Measurements from ENCODE around the gene PLEKHA8. TPM values are rescaled to one million over a fixed set of nuclear protein-coding genes. Genes with fewer than 3 reads are reported as not detected.

PLEKHA8 gene
- total RNA-seq, 1 experiment from 2014 or later, result 12.0 TPM

DNA sequence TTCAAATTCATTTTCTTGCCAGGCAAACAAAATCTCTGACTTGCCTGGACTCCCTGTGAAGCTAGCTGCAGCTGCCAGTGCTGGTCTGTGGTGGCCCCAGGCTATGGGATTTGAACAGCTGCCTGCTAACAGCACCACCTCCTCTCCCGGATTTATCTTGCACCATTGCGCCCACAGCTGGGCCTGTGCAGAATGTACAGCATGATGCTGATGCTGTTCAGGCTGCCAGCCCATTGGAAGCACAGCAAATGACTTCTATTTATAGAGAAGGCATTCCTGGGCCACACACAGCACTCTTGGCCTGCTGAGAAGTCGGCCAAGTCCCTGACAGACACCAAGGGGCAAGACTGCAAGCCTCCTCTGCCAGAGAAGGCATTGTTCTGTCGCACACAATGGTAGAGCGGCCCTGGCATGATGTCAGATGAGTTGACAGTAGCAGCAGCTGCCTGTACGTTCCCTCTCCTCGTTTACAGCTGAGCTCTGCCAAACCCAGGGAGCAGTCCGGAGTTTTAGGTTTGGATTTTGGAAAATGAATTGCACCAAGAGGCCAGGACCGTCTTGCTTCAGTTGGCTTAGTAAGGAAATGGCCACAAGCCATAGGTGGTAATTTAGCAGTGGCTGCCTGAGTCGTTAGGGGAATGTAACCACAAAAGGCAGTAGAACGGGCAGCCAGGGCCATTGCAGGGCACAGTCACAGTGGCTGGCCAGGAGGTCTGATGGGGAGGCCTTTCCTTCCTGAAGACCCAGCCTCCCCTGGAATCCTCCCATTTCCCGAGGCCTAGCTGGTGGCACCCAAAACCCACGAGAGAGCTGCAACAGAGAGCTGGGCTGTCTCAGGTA is 145.1 kb downstream of the PLEKHA8 start:
- TF ChIP-seq, protein P1, sequence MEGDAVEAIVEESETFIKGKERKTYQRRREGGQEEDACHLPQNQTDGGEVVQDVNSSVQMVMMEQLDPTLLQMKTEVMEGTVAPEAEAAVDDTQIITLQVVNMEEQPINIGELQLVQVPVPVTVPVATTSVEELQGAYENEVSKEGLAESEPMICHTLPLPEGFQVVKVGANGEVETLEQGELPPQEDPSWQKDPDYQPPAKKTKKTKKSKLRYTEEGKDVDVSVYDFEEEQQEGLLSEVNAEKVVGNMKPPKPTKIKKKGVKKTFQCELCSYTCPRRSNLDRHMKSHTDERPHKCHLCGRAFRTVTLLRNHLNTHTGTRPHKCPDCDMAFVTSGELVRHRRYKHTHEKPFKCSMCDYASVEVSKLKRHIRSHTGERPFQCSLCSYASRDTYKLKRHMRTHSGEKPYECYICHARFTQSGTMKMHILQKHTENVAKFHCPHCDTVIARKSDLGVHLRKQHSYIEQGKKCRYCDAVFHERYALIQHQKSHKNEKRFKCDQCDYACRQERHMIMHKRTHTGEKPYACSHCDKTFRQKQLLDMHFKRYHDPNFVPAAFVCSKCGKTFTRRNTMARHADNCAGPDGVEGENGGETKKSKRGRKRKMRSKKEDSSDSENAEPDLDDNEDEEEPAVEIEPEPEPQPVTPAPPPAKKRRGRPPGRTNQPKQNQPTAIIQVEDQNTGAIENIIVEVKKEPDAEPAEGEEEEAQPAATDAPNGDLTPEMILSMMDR (IDR thresholded peaks at IDR 0.05; ENCODE audit: unreplicated experiment), result peak; percentile 45
- POLR2A ChIA-PET, result interaction anchor here (0.6 to 1.7 kb wide), 11 partner anchors 9 to 421 kb away, joined by 3 to 9 read pairs (median 4); partner anchors contain the start of gene MTURN
- Mint-ChIP-seq H3K4me3 (ENCODE audit: unreplicated experiment) (no peak overlapping the region), H3K4me1 (ENCODE audit: insufficient read depth, unreplicated experiment) (peaks cover 23% of the 10 kb centered on the region), H3K36me3 (ENCODE audit: insufficient read depth, unreplicated experiment) (peaks cover 6% of the 10 kb centered on the region), H3K9me3 (ENCODE audit: unreplicated experiment) (no peaks in the 10 kb centered on the region), H3K27ac (ENCODE audit: low read depth, unreplicated experiment) (peak overlapping the region; percentile 83), H3K27me3 (ENCODE audit: insufficient read depth, unreplicated experiment) (no peaks in the 10 kb centered on the region)
- BruUV-seq (replicated peaks), result no TSS peak
- DNase-seq (ENCODE audit: unreplicated experiment), result peak; percentile 98
- CTCF ChIA-PET, result interaction anchor here (0.5 to 1.9 kb wide), 19 partner anchors 9 to 728 kb away, joined by 3 to 11 read pairs (median 3); no protein-coding TSS in a partner anchor
- intact Hi-C loops (cut with micrococcal nuclease), result loop anchor here (2.0 to 5.0 kb wide), 2 partner anchors 38 to 54 kb away; partner anchors contain the start of gene MTURN

DNA sequence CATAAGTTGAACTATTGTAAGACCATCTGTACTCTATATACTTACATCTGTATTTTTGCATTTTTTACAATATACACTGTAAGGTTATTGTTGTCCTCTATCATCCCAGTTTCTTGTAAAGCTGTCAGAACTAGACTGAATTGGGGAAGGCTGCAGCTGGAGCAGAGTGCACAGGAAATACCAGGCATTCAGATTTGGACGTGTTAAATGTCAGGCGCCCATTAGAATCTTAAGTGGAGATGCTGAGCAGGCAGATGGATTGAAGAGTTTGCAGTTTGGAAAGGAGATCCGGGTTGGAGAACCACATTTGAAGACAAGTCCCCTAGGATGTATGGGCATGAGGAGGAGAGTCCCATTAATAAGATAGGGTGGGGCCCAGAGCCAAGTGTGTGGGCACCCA is 147.0 kb downstream of the PLEKHA8 start:
- DNase-seq (ENCODE audit: unreplicated experiment), result no peak
- Mint-ChIP-seq H3K36me3 (ENCODE audit: insufficient read depth, unreplicated experiment) (peaks cover 6% of the 10 kb centered on the region), H3K4me1 (ENCODE audit: insufficient read depth, unreplicated experiment) (peaks cover 23% of the 10 kb centered on the region), H3K27me3 (ENCODE audit: insufficient read depth, unreplicated experiment) (no peaks in the 10 kb centered on the region), H3K27ac (ENCODE audit: low read depth, unreplicated experiment) (no peak overlapping the region), H3K9me3 (ENCODE audit: unreplicated experiment) (no peaks in the 10 kb centered on the region), H3K4me3 (ENCODE audit: unreplicated experiment) (no peak overlapping the region)
- ChIA-PET CTCF (interaction anchor here (0.7 to 1.5 kb wide), 2 partner anchors 11 to 232 kb away, joined by 3 to 6 read pairs; no protein-coding TSS in a partner anchor), POLR2A (no interaction called here)
- no TSS peak for BruUV-seq (replicated peaks)
- TF ChIP-seq, protein P1 (IDR thresholded peaks at IDR 0.05; ENCODE audit: unreplicated experiment), result no peak
- intact Hi-C loops (cut with micrococcal nuclease), result no loop called here

DNA sequence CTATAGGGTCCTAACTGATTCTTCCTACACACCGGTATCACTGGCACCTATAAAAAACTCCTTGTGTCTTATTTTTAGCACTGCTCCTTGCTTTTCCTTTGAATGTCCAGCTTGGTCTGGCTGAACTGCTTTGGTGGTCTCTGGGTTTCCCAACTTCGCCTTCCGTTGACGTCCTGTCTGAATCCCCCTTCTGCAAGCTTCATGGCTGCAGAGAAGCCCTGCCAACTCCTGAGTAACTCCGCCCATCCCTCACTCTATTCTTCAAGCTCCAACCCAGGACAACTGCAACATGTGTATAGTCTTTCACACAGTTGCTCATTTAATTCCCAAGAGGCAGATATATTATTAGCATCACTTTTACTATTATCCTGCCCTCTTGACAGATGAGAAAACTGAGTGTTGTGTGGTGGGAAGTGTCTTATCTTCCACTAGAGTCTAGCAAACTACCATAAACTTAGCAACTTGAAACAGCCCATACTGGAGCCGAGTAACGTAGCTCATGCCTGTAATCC is 147.5 kb downstream of the PLEKHA8 start:
- no peaks in the 10 kb centered on the region for H3K27me3 Mint-ChIP-seq (ENCODE audit: insufficient read depth, unreplicated experiment)
- no peaks in the 10 kb centered on the region for H3K9me3 Mint-ChIP-seq (ENCODE audit: unreplicated experiment)
- POLR2A ChIA-PET, result interaction anchor here (0.5 kb wide), 1 partner anchor 149 kb away, joined by 3 read pairs; the partner anchor contains the start of gene FKBP14
- DNase-seq (ENCODE audit: unreplicated experiment), result no peak
- CTCF ChIA-PET, result interaction anchor here (0.6 to 1.5 kb wide), 7 partner anchors 10 to 379 kb away, joined by 3 to 6 read pairs (median 3); no protein-coding TSS in a partner anchor
- peaks cover 6% of the 10 kb centered on the region for H3K36me3 Mint-ChIP-seq (ENCODE audit: insufficient read depth, unreplicated experiment)
- H3K27ac Mint-ChIP-seq (ENCODE audit: low read depth, unreplicated experiment), result no peak overlapping the region
- H3K4me3 Mint-ChIP-seq (ENCODE audit: unreplicated experiment), result no peak overlapping the region
- no TSS peak for BruUV-seq (replicated peaks)
- H3K4me1 Mint-ChIP-seq (ENCODE audit: insufficient read depth, unreplicated experiment), result peaks cover 23% of the 10 kb centered on the region
- intact Hi-C loops (cut with micrococcal nuclease), result no loop called here
- TF ChIP-seq, protein P1 (IDR thresholded peaks at IDR 0.05; ENCODE audit: unreplicated experiment), result no peak

DNA sequence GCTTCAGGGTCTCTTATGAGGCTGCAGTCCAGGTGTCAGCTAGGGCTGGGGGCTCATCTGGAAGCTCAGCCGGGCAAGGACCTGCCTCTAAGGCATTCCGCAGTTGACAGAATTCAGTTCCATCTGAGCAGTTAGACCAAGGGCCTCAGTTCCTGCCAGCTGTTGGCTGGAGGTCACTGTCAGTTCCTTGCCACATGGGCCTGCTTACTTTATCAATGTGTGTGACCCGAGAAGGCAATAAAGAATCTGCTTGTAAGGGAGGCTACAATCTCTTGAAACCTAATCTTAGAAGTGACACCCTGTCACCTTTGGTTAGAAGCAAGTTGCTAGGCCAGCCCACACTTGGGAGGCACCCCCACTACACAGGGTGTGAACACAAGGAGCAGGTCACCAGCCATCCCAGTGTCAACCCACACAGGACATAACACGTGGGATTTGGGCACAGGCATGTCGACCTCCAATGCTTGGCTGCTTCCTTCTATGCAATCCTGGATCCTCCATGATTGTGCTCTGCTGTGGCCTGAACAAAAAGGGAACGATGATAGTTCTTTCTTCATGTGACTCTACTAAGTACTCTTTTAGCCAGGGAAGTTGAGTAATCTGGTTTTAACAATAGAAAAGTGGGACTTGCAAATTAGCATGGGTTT is 148.4 kb downstream of the PLEKHA8 start:
- TF ChIP-seq, protein P1 (IDR thresholded peaks at IDR 0.05; ENCODE audit: unreplicated experiment), result no peak
- H3K27ac Mint-ChIP-seq (ENCODE audit: low read depth, unreplicated experiment), result no peak overlapping the region
- peaks cover 17% of the 10 kb centered on the region for H3K4me1 Mint-ChIP-seq (ENCODE audit: insufficient read depth, unreplicated experiment)
- POLR2A ChIA-PET, result interaction anchor here (0.5 kb wide), 1 partner anchor 150 kb away, joined by 3 read pairs; the partner anchor contains the start of gene FKBP14
- no peaks in the 10 kb centered on the region for H3K9me3 Mint-ChIP-seq (ENCODE audit: unreplicated experiment)
- CTCF ChIA-PET, result interaction anchor here (0.6 to 0.9 kb wide), 4 partner anchors 10 to 378 kb away, joined by 3 to 5 read pairs (median 3); no protein-coding TSS in a partner anchor
- no peaks in the 10 kb centered on the region for H3K27me3 Mint-ChIP-seq (ENCODE audit: insufficient read depth, unreplicated experiment)
- peaks cover 6% of the 10 kb centered on the region for H3K36me3 Mint-ChIP-seq (ENCODE audit: insufficient read depth, unreplicated experiment)
- no peak overlapping the region for H3K4me3 Mint-ChIP-seq (ENCODE audit: unreplicated experiment)
- no peak for DNase-seq (ENCODE audit: unreplicated experiment)
- BruUV-seq (replicated peaks), result no TSS peak
- intact Hi-C loops (cut with micrococcal nuclease), result no loop called here
